HEK293 (cell line): ENCODE data around the gene PRDM15.
A peak's percentile ranks its signal among the peaks of the same experiment; 100 is the strongest.

Source experiments
- CTCF ChIA-PET: fragments of 350-600 bp; formaldehyde crosslinking; extraction: SDS; loops from one replicate; lab custom pipeline; 2021; ENCODE audit warnings: antibody characterized with exemption; lab: Yijun Ruan, JAX
- POLR2A ChIA-PET: fragments of 300-600 bp; formaldehyde crosslinking; extraction: SDS; loops from one replicate; lab custom pipeline; 2020; ENCODE audit warnings: antibody characterized with exemption, inconsistent platforms; lab: Yijun Ruan, JAX
- H3K27ac ChIP-seq: fragments of 200-500 bp; sonication (Bioruptor generic); 2 replicates; pipeline ENCODE4 v1.5.1; 2014; ENCODE audit warnings: low read depth, low read length, control low read depth, inconsistent platforms; ENCODE audit errors: extremely low read depth
- H3K36me3 ChIP-seq, 2 experiments: fragments of 200-500 bp in 1 of 2; sonication (Bioruptor generic) in 1 of 2; 1 replicate in 1 of 2; 2 replicates in 1 of 2; pipeline ENCODE4 v1.5.1; 2014 to 2017; ENCODE audit warnings: inconsistent platforms in 2 of 2, low read length in 2 of 2; ENCODE audit not compliant: control insufficient read depth in 2 of 2, insufficient read depth in 1 of 2
- H3K4me1 ChIP-seq: fragments of 200-500 bp; sonication (Bioruptor generic); 2 replicates; pipeline ENCODE4 v1.5.1; 2014; ENCODE audit warnings: mild to moderate bottlenecking, low read length, inconsistent platforms; ENCODE audit not compliant: control insufficient read depth, insufficient read depth
- H3K4me3 ChIP-seq: 2 replicates; pipeline ENCODE4 v1.5.1; 2011; ENCODE audit warnings: low read depth, mild to moderate bottlenecking, control low read depth, low read length, moderate library complexity
- H3K9me3 ChIP-seq: fragments of 200-500 bp; sonication (Bioruptor generic); 2 replicates; pipeline ENCODE4 v1.5.1; 2014; ENCODE audit warnings: low read depth, low read length, inconsistent platforms; ENCODE audit not compliant: control insufficient read depth, insufficient read depth
- KLF10 ChIP-seq: fragments of 450-650 bp; IDR thresholded peaks from 2 replicates; pipeline ENCODE4 v1.5.1; 2018; ENCODE audit warnings: missing biosample characterization, mild to moderate bottlenecking, missing genetic modification characterization
- MYNN ChIP-seq: fragments of 450-650 bp; formaldehyde crosslinking; IDR thresholded peaks from 2 replicates; pipeline ENCODE4 v1.5.1; 2016; ENCODE audit warnings: missing biosample characterization, missing genetic modification characterization, borderline replicate concordance
- REST ChIP-seq: fragments of 450-650 bp; formaldehyde crosslinking; IDR thresholded peaks from 2 replicates; pipeline ENCODE4 v1.5.1; 2016; ENCODE audit warnings: missing biosample characterization, missing genetic modification characterization
- SETDB1 ChIP-seq: IDR thresholded peaks from one replicate; pipeline ENCODE4 v1.6.1; 2017; ENCODE audit warnings: mild to moderate bottlenecking, low read length, moderate library complexity, mixed read lengths; ENCODE audit not compliant: insufficient read length
- SP3 ChIP-seq: fragments of 450-650 bp; formaldehyde crosslinking; IDR thresholded peaks from 2 replicates; pipeline ENCODE4 v1.5.1; 2016; ENCODE audit warnings: missing biosample characterization, missing genetic modification characterization
- TRIM28 ChIP-seq: IDR thresholded peaks from 2 replicates; pipeline ENCODE4 v1.6.1; 2011; ENCODE audit warnings: low read length, control low read depth, borderline replicate concordance
- YY2 ChIP-seq: fragments of 450-650 bp; formaldehyde crosslinking; IDR thresholded peaks from 2 replicates; pipeline ENCODE4 v1.5.1; 2016; ENCODE audit warnings: missing biosample characterization, missing genetic modification characterization
- ZBTB11 ChIP-seq: fragments of 450-650 bp; formaldehyde crosslinking; conservative IDR thresholded peaks from 2 replicates; pipeline ENCODE4 v1.5.1; 2016; ENCODE audit warnings: low read depth, missing biosample characterization, missing genetic modification characterization
- ZBTB44 ChIP-seq: fragments of 450-650 bp; IDR thresholded peaks from 2 replicates; pipeline ENCODE4 v1.5.1; 2018; ENCODE audit warnings: missing biosample characterization, mild to moderate bottlenecking, missing genetic modification characterization
- ZNF184 ChIP-seq: fragments of 450-650 bp; IDR thresholded peaks from 2 replicates; pipeline ENCODE4 v1.5.1; 2018; ENCODE audit warnings: missing biosample characterization, mild to moderate bottlenecking, missing genetic modification characterization
- ZNF274 ChIP-seq, 2 experiments: fragments of 200-500 bp in 1 of 2; fragments of 450-650 bp in 1 of 2; sonication (Bioruptor generic) in 1 of 2; formaldehyde crosslinking in 1 of 2; IDR thresholded peaks; 2 replicates each; pipeline versions ENCODE4 v1.5.1 to v1.6.1; 2014 to 2016; ENCODE audit warnings: borderline replicate concordance in 1 of 2, inconsistent platforms in 1 of 2, low read length in 1 of 2, missing biosample characterization in 1 of 2, missing genetic modification characterization in 1 of 2
- ZNF398 ChIP-seq: fragments of 450-650 bp; formaldehyde crosslinking; IDR thresholded peaks from 2 replicates; pipeline ENCODE4 v1.5.1; 2017; ENCODE audit warnings: missing biosample characterization, missing genetic modification characterization
- ZNF530 ChIP-seq: fragments of 450-650 bp; formaldehyde crosslinking; IDR thresholded peaks from 2 replicates; pipeline ENCODE4 v1.5.1; 2016; ENCODE audit warnings: low read depth, missing biosample characterization, missing genetic modification characterization
- ZNF791 ChIP-seq: fragments of 450-650 bp; formaldehyde crosslinking; IDR thresholded peaks from 2 replicates; pipeline ENCODE4 v1.5.1; 2016; ENCODE audit warnings: missing biosample characterization, missing genetic modification characterization
- ZNF792 ChIP-seq: fragments of 450-650 bp; formaldehyde crosslinking; IDR thresholded peaks from 2 replicates; pipeline ENCODE4 v1.5.1; 2016; ENCODE audit warnings: missing biosample characterization, missing genetic modification characterization

Gene PRDM15

GRCh38 chr21:41792711-41793110, 86.4 kb downstream of the PRDM15 start:
- no peak overlapping the region for H3K4me3 ChIP-seq
- CTCF ChIA-PET, result no interaction called here
- POLR2A ChIA-PET, result interaction anchor here (0.7 kb wide), 1 partner anchor 593 kb away, joined by 4 read pairs; no protein-coding TSS in a partner anchor

More at GRCh38 chr21:41792711-41793110, 86.4 kb downstream of the PRDM15 start:
- no peaks in the 10 kb centered on the region for H3K4me1 ChIP-seq
- H3K27ac ChIP-seq, result no peak overlapping the region
- H3K36me3 ChIP-seq, result no peaks in the 10 kb centered on the region
- TF ChIP-seq ZBTB11 (tag by site-specific recombination) (no peak), TRIM28 (peak; percentile 93), SP3 (no peak), ZNF184 (tag by site-specific recombination) (no peak), ZNF274 (IDR thresholded peaks at IDR 0.05; ENCODE audit: low read length) (no peak), ZNF274 (tag by site-specific recombination; IDR thresholded peaks at IDR 0.05; ENCODE audit: borderline replicate concordance) (no peak), MYNN (no peak), ZNF530 (tag by site-specific recombination) (no peak), KLF10 (no peak), YY2 (tag by site-specific recombination) (no peak), ZBTB44 (tag by site-specific recombination) (no peak), ZNF792 (tag by site-specific recombination) (no peak), REST (no peak), ZNF791 (peak; percentile 97), SETDB1 (peak; percentile 86), ZNF398 (no peak)
- H3K9me3 ChIP-seq, result no peaks in the 10 kb centered on the region
